Stimulated activated CD4-positive, alpha-beta T cell treated with anti-CD3 and anti-CD28 coated beads, Interleukin-4, amount 100 ng/mL, for 4 hours (primary cell): ENCODE data around the gene NDUFV1.

Experiments used
- DNase-seq, 2 experiments: peaks; one replicate each; pipeline ENCODE4 v3.0.0-alpha.2; 2020

The NDUFV1 gene

DNA sequence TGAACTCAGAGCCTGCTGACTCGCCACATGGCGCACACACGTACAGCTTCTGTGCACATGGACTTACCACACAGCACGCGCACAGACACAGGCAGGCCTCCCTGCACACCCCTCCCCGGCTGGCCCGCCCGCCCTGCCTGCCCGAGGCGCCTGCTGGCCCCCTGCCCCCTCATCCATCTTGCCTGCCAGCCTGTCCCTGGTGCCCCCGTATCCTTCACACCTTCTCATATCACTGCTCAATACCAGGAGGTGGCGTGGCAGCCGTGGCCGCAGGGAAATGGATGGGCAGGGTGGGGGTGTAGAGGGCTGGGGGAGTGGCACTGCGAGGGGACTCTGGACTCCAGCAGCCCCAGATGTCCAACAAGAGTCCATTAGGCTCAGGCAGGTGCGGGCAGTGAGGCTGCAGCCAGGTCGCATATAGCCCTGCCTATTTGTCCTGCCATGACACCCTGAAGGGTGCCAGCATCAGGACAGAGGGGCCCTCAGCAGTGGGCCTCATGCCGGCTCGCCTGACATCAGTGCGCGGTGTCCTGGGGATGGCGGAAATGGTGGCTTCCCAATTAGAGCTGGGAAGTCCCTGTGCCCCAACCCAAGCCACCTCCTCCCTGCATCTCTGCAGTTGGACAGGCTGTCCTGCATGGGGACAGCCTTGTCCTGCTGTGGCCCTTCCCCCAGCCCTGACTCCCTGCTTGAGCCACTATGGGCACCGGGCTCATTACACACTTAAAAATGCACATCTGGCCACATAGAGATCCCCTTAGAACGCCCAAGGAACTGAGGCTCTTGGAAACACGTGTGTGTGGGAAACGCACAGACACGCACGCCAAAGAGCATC lies 34.8 kb downstream of the NDUFV1 start:
- no peak for DNase-seq

DNA sequence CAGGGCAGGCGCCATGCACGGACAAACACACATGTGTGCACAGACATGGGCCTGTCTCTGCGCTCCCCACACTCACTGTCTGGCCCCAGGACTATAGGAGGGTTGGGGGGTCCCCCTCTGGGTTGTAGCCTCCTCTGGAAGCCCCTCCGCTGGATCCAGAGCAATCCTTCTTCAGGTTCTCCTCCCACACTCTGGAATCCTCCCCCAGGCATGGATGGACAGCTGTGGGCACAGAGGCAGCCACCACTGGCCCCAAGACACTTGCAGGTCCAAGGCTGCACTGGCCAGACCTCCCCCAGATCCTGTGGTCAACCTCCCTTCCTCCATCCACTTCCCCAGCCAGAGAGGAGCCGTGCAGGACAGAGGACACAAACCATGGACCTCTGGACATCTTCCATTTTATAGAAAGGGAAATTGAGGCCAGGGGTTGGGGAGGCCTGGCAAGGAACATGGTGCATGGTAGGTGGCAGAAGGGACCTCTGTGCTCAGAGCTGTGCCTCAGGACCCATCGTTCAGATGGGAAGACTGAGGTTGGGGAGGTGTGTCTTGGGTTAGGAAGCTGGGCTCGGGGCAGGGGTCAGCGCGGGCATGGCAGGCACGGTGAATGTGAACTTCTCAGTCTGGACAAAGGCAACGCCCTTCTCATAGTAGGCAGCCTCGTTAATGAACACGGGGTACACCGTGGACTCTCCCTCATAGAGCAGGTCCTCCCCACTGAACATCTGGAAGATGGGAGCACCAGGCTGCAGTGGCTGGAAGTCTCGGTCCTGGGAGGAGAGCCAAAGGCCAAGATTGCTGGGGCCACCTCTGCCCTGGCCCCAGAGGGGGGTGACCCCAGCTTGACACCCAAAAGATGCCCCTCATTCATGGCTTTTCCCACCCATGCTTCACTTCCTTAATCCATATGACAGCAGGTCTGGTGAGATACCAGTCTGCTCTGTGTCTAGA lies 35.7 kb downstream of the NDUFV1 start:
- DNase-seq: no peak

DNA sequence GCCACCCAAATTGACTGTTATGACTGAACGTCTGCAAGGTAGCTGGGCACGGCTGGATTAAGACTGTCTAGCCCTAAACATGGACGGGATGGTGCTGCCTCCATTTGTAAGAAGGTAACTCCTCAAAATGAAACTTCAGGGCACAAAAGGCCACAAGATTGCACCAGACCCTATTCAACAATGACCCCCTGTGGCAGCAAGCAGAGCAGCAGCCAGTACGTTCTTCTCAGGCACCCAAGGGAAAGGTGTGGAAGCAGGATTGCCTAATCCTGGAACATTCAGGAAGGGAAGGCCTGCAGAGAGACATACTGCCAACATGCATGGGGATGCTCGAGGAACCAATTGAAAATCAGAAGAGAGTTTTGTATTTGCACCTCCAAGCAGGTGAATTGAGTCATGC lies 37.3 kb downstream of the NDUFV1 start:
- DNase-seq: no peak

DNA sequence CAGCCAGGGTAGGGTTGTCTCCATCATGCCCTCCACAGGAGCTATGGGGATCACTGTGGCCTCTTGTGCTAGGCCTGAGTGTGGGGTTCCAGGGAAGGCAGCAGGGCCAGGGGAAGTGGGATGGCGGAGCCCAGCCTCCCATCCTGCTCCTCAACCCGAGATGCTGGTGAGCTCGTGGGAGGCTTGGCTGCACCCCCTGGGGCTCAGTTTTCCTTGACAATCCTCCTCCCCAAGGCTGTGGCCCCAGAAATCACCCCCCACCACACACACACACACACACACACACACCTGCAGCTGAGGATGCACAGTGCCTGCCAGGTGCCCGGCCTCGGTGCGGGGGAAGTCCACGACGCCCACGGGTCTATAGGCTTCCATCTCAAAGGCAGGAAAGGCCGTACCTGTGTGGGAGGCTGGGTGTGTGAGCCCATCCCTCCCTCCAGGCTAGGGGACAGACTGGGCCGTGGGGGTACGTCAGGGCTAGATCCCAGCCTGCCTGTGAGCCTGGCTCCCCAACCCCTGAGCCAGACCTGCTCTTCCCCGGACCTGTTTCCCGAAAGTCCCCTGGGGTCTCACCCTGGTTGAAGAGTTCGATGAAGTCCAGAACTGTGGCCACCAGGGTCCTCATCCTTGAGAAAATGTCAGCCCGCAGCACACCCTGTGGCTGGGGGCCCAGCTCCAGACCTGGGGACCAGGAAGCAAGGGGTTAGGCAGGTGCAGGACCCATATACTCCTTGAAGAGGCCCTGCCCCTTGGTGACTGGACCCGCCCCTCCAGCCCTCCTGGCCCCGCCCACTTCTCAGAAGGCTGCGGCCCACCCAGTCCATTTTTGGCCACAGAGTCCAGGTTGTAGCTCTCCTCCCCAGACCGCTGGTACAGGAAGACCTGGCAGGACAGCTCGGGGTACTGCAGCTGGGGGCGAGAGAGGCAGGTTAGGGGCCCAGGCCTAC lies 38.0 kb downstream of the NDUFV1 start:
- DNase-seq: no peak

DNA sequence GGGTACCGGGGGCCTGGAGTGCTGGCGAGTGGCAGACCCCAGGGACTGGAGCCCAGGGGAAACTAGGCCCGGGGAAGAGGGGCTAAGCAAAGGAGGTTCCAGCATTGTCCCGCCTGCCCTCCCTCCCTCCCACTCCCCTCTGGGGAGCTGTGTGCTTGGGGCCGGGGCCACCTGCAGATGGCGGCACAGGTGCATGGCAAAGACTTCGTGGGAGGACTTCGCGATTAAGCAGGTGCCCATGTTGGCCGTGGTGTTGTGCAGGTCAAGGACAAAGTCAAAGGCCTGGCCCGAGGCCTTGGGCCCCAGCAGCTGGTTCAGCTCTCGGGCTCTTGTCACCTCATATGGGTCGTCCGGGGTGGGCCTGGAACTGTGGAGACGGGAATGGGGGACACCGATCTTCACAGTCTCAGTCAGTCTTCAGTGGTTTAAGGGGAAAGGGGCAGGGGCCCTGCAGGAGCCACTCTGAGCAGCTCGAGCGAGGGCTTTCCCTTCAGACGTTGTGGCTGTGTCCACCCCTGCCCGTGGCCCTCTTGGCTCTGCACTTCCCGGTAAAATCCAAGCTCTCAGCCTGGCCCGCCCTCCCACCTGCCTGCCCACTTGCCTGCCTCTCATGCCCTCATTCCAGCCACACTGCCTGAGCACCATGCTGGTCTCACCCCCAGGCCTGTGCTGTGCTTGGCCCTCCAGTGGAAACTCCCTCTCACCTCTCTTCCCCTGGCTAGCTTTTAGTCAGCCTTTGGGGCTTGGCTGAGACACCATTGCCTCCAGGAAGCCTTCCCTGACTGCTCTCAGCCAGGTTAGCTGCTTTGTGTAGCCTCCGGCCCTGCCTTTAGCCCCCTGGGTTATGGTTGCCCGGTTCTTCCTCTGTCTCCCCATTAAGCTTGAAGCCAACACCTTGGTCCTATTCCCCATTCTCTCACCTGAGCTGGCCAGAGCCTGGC lies 39.1 kb downstream of the NDUFV1 start:
- no peak for DNase-seq

DNA sequence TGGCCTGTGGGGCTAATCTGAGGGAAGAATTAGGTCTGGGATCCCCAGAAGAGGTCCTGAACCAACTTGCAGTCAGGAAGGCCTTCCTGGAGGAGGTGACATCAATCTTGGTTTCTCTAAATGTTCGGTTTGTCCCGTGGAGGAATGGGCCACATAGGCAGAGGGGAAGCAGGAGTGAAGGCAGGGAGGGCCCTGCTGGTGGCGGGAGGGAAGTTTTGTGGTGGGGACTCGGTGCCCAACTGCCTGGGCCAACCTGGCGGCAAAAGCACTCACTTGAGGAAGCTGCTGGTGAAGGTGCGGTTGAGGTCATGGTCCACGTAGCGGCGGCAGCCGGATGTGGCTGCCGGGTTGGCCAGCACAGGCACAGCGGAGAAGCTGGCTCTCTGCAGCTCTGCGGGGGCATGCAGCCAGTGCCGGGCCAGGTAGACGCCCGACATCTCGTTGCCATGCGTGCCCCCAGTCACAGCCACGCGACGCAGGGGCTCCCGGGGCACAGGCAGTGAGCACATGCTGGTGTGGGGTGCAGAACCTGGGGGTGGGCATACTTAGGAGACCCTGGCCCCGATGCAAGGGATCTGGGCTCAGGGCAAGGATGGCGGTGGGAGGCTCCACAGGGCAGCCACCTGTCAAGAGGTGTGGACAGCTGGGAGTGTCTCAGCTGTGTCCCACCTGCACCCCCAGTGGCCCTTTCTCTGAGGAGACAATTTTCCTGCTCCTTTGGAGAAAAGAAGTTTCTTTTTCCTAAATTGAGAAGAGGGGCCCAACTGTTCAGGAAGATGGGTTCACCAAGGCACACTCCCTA lies 40.0 kb downstream of the NDUFV1 start:
- DNase-seq: no peak

DNA sequence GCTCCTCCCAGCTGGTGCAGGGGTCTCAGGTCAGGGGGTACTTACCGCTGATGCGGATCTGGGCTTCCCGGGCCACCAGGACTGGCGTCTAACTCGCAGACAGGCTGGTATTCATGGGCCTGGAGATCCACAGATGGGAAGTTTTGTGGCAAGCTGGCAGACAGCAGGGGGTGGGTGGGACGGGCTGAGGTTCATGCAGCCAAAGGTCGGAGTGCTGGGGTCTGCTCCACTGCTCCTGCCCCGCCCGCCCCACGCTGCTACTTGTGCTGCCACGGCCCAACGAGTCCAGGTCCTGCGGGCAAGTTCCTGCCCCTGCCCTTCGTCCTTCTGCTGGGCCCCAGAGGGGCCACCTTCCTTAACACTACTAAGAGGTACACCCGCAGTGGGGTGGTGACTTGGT lies 40.7 kb downstream of the NDUFV1 start:
- DNase-seq: no peak

DNA sequence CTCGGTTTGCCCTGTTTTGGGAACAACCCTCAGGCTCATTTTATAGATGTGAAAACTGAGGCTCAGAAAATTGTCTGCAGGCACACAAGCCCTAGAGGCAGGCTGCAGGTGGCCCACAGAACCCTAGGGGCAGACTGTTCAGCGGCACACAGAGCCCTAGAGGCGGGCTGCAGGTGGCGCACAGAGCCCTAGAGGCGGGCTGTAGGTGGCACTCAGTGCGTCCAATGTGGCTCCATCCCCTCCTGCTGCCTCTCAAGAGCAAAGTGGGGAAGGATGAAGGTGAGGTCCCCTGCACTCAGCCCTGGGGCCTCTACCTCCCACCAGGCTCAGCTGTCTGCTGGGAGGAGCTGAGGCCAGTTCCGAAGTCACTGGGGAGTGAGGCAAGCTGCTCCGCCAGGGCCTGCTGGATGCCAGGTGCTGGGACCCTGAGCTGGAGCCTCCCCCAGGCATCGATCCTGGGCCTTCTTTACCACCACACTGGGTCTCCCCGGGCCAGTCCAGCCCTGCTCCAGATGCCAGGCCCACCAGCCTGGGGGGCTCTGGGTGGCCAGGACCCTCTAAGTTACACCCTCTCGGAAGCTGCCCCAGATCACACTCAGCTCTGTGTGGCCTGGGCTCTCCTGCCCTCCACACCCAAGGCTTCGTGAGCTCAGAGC lies 41.5 kb downstream of the NDUFV1 start:
- peak; percentile 30 to 42 for DNase-seq

DNA sequence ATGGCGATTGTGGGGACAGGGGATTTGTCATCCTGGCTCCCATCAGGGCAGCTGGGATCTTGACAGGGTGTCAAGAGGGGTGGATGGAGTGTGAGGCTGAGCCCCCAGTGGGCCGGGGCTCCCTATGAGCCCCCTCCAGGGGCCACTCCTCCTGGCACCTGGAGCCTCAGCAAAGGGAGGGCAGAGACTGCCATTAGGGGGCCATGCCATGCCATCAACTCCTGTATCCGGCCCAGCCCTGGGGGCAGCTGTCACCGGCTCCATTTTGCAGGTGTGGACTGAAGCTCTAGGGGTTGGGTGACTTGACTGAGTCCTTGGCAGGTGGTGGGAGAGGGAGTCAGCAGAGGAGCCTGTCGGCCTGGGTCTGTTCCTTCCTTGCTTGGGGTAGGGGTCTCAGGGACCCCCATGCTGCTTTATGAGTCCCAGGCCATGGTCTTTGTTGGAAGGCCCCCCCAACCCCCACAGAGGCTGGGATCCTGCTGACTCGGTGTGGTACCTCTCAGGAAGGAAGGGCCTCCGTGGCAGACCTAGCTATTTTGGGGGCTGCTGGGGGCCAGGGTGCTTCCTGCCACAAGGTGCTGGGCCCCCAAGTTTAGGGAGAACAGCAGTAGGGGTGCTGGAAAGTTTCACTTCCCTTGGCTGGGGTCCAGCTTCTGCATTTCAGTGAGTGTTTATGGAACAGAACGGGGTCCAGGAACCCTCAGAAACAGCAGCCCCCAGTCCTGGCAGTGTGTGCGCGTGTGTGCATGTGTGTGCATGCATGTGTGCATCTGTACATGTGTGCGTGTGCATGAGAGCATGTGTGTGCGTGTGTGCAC lies 42.3 kb downstream of the NDUFV1 start:
- no peak for DNase-seq

DNA sequence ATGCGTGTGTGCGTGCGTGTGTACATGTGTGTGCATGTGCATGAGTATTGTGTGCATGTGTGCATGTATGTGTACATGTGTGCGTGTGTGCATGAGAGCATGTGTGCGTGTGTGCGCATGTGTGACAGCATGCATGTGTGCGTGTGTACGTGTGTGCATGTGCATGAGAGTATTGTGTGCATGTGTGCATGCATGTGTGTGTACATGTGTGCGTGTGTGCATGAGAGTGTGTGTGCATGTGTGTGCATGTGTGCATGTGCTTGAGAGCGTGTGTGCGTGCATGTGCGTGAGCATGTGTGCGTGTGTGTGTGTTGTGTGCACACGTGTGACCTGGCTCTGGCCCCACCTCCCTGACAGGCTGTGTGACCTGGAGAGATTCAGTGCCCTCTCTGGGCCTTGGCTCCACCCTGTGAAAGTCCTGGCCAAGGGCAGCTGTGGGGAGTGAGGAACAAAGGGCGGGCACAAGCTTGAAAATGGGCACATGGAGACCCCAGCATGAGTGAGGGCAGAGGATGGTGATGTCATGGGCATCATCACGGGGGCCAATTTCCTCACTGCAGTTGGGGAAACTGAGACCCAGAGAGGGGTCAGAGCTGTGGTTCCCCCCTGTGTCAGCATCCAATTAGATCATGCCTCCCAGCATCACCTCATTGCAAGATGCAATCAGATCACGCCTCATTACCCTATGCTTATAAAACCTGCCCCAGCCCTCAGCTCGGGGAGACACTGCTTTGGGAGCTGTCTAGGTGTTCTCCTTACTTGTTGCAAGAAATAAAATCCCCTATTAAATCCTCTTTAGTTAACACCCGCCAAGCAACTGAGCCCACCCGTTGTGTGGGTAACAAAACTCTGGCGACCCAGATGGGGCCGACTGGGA lies 43.1 kb downstream of the NDUFV1 start:
- DNase-seq: no peak

DNA sequence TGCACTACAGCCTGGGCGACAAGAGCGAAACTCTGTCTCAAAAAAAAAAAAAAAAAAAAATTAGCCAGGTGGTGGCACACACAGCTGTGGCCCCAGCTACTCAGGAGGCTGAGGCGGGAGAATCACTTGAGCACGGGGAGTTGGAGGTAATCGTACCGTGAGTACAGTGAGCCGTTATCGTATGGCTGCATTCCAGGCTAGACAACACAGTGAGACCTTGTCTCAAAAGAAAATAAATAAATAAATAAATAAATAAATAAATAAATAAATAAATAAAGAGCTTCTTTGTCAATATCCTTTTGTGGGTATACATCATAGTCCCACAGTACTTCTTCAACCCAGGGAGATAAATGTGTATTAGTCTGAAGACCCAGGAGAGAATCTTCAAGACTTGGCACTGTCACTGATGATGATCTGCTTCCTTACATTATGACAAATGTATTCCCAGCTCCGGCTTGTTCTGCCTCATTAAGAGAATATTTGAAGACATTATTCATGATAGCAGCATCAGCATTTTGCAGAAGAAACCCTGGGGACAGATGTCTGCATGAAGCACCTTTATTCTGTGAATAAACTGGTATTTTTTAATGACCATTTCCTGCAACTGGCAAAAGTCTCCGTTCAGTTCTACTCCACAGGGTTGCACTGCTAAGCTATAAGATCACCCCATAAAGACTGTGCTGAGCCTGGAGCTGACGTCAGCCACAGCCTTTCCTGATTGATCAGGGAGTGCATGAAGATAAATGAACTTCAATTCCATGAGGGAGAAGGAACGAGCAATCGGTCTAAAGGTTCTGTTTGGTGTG lies 45.4 kb downstream of the NDUFV1 start:
- no peak for DNase-seq

DNA sequence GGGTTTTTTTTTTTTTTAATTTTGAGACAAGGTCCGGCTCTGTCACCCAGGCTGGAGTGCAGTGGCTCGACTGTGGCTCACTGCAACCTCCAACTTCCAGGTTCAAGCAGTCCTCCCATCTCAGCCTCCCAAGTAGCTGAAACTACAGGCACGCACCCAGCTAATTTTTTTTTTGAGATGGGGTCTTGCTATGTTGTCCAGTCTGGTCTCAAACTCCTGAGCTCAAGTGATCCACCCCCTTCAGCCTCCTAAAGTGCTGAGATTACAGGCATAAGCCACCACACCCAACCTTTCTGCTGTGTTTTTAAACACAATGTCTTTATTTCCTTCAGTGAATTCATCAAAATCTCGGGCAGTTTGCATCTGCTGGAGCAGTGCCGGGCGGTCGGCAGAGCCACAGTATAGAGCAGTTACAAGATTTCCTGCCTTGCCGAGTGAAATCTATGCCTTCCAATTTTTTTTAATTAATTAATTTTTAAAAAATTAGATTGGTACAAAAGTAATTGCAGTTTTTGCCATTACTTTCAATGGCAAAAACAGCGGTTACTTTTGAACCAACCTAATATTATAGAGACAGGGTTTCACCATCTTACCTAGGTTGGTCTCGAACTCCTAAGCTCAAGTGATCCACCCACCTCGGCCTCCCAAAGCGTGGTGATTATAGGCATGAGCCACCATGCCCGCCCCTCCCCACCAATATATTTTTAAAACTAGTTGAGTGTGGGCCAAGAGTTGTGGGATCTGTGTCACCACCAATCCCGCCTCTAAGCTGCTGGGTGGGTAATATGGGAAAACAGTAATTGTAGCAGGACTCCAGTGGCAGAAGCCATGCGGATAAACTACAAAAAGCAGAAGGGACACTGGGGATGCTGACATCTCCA lies 46.5 kb downstream of the NDUFV1 start:
- DNase-seq: no peak

DNA sequence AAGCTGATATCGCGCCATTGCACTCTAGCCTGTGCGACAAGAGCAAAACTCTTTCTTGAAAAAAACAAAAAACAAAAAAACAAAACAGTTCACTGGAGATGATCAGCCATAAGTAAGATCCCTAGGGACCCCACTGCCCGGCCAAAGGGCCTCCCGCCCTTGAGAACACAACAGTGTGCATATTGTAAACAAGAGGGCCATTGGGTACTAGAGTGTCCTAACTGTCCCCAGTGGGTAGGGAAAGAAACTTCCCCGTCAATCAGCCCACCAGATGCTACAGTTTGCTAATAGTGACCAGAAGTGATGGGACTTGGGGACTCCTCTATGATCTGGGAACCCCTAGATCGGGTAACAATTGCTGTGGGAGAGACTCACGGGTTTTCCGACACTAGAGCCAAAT lies 47.5 kb downstream of the NDUFV1 start:
- no peak for DNase-seq

DNA sequence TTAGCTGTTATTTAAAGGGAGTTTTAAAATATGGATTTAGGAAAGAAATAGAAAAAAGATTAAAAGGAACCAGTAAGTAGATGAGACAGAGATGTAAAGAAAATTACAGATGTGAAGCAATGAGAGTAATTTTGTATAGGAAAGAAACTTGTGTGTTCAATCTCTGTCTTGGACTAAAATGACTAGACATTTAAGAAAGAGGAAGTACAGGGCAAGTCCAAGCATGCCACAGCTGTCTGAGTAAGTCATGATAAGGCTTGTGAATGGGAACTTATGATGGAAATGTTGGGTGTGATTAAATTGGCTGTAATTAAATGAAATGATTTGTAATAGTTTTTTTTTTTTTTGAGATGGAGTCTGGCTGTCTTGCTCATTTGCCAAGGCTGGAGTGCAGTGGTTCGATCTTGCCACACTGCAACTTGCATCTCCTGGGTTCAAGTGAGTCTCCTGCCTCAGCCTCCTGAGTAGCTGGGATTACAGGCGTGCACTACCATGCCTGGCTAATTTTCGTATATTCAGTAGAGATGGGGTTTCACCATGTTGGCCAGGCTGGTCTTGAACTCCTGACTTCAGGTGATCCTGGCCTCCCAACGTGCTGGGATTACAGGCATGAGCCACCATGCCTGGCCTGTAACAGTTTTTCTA lies 49.7 kb downstream of the NDUFV1 start:
- no peak for DNase-seq

DNA sequence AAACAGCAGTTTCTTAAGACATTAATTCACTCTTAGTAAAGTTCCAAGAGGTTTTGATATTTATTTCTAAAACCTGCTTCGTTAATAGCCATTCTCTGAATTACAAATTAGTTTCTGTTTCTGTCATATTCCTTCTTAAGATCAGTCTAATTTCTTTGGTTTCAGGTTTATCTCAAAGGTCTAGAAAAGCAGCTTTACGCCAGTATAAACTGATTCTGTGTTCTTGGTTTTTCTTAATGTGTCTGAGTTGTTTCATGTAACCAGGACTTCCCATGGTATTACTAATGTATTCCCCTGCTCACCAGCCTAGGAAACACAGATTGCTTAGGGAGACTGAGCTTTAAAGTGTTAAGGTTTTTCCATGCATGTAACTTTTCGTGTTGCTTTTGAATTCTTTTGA lies 50.6 kb downstream of the NDUFV1 start:
- no peak for DNase-seq
